Left kidney (tissue), 2 donors: ENCODE results near the gene TNRC6B. TPM values are rescaled to one million over a fixed set of nuclear protein-coding genes. Genes with fewer than 3 reads are reported as not detected.
"Not testable (repeated sequence)": the region's sequence is repeated elsewhere in the genome, so short reads cannot be mapped to it uniquely, and the experiment has no call there.

Experiments
- DNase-seq: peaks from one replicate; pipeline ENCODE4 v3.0.0-alpha.2; 2013
- polyA plus RNA-seq: library from polyadenylated mRNA; unstranded; fragments of 120-200 nt; gene quantifications from one replicate; pipeline ENCODE4 v1.2.1, GENCODE V29; 2013; ENCODE audit not compliant: insufficient read length

The TNRC6B gene
- polyA plus RNA-seq, 1 donor = 19.3 TPM

DNA sequence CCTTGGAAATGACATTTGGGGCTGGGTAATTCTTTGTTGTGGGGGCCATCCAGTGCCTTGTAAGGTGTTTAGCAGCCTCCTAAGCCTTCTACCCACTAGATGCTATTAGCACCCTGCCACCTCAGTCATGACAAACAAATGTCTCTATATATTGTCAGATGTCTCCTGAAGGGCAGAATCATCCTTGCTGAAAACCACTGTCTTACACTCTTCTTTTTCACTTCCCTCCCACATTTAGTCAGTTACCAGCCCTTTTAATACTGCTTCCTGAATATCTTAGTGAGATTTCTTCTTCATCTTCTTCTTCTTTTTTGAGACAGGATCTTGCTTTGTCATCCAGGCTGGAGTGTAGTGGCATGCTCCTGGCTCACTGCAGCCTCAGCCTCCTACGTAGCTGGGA lies 33.1 kb downstream of the TNRC6B start:
- DNase-seq = no peak

DNA sequence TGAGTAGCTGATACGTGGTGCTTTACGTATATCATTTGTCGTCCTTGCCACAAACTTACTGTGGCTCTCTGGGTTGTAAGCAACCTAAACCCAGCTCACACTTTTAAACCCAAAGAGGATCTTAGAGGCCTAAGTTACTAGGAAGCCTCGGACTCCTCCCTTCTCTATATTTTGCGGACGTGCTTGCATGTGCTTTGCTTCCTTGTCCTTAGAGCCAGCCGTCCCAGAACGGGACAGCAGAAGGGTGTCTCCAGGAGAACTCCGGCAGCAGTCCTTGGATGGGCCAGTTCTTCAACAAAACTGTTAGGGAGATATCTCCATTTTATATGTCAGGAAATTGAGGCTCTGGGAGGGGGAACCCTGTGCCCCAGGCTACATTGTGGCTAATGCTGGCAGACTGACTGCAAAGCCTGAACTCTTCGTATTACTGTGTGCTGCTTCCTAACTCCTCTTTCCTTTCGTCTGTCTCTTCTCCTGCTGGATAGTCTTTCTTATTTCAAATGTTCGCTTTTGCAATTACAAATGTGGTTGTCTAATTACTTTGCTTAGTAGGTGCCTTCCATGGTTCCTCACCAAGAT lies 33.8 kb downstream of the TNRC6B start:
- DNase-seq = no peak

DNA sequence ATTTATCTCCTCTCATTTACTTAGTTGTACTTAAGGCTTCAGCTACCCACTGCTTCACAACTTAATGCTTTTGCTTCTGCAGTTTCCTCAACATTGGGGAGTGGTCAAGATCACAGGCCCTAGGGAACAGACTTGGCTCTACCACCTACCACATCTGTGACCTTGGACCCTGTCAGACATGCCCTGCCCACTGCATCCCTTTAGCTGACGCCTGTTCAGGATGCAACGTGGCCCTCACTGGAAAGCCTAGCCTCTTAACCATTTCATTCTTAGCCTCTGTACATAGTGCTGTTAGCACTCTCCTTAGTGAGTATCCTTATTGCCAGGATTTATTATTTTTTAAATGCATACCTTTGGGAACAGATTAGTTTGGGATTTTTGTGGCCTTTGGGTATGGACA lies 34.4 kb downstream of the TNRC6B start:
- DNase-seq = no peak

DNA sequence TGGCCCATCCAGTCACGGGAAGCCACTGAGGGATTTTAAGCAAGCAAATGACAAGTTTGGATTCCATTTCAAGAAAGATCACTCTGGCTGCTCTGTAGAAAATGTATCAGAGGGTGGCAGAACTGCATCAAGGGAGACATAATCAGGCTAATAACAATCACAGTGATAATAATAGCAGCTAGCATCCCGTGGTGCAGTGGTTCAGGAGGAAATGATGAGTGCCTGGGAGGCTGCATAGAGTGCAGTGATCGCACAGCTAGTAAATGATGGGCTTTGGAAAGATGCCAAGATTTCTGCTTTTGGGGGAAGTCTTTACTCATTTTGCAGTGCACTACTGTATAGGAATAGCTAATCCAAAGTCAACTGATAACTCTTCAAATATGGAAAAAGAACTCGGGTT lies 35.8 kb downstream of the TNRC6B start:
- no peak for DNase-seq

DNA sequence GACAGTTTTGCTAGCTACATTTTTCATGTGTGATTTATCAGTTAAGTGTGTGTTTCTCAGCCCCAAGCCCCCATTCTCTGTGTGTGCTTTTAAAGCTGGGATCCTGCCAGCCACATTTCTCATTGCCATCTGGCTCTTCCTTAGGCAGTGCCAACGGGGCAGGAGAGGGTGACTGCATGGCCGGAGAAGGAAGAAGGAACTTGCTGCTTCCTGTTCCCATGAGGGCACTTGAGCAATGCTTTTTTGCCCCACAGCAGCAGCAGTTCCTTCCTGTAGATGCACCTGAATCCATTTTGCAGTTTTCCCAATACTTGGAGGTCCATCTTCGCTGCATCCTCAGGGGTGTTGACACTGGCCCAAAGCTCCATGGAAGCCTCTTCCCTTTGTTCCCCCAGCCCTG lies 37.5 kb downstream of the TNRC6B start:
- no peak for DNase-seq

DNA sequence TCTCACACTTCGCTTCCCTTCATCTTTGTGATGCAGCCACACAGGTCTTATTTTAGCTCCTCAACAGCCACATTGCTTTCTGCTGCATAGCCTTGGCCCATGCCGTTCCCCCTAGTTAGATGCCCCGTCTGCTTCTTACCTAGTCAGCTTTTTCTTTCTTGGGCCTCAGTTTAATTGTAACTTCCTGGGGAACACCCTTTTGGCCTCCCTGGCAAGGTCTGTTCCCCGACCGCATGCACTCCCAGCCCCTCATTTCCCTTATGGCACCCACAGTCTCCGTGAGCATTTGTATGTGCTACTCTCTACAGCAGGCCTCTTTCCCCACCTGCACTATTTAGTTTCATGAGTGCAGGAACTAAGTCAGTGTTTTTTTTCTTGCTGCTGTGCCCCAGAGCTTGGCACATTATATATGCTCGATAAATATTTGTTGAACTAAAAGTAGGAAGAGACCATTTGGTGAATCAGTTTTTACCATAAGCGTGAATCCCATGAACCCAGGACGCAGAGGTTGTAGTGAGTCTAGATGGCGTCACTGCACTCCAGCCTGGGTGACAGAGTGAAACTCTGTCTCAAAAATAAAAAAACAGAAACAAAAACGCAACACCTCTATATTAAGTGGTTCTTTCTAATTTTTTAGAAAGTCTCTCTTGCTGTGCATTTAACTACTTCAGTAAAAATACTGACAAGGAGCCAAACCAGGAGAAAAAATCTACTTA lies 38.5 kb downstream of the TNRC6B start:
- DNase-seq = no peak

- DNase-seq = no peak
Observed at GRCh38 chr22:40218152-40218551, 40.4 kb downstream of the TNRC6B start.

DNA sequence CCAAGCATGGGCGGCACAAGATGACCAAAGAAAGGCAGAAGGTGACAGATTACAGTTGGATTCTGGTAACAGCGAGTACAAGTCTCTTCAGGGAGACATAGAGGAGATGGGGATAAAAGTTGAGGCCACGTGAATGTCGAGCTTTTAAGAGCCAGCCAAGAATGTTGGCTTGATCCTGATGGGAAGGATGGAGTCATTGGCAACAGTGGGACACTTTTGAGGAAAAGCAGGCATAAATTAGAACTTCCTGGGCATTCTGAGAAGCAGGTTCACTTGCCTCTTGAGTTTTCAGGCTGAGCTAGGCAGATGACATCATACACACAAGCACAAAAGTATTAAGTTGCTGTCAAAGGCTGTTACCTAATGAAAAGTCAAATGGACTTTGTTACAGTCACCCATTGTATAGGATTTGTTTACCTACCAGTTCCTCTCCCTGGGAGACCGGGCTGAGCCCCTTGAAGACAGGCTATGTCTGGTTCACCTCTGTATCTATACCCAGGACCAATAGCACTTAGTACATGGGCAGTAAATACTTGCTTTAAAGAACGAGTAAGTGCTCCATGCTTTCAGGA lies 41.1 kb downstream of the TNRC6B start:
- DNase-seq = no peak

DNA sequence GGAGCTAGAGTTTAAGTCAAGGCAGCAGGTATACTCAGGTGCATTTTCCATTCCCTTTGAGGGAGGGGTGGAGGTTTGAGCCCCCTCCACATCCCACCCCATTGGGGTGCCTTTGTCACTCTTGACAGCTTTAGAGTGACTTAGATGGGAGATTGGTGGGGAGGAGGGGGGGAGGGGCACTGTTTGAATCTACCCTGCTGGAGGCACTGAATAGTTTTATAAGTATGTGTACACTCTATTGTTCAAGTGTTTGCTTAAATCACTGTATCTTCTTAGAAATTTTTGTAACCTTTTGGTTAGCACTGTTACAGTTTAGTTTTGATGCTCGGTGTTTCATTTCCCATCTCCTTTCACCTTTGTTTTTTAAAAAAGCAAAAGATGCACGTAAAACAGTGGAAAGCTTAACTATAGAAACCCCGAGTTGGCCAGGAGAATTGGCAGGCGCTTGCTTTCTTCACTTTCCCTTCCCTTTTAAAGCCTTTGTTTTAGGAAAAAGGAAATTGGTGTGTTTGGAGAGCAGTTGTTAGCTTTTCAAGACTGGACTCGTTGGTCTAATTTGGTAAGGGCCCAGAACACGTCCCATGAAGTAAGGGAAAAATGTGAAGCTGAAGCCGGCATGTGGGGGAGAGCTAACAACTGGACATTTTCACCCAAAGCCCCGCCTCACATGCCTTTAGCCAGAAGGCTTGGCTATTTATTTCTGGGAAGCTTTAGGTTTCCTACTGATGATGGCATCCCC lies 42.8 kb downstream of the TNRC6B start:
- DNase-seq = no peak

DNA sequence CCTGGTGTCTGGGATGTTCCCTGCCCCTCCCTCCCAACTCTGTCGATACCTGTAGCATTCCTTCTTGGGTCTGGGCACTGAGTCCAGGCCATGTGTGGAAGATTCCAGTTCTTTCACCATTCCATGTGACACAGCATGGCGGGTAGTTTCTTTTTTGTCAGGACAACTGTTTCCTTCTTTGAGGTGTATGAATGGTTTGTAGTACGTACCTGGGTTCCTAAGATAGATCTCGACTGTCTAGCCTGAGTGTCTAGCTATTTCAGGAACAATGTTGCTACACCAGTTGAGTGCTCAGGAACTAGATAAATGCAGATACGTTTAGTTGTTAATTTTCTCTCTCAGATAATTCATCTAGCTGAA lies 43.3 kb downstream of the TNRC6B start:
- no peak for DNase-seq

DNA sequence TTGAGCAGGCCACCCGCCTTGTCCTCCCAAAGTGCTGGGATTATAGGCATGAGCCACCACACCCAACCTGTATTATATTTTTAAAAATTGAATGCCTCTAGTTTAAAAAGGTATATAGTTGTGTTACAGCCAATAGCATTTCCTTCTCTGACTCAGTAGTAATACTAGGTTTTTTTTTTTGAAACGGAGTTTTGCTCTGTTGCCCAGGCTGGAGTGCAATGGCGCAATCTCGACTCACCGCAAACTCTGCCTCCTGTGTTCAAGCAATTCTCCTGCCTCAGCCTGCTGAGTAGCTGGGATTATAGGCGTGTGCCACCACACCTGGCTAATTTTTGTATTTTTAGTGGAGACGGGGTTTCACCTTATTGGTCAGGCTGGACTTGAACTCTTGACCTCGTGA lies 45.3 kb downstream of the TNRC6B start:
- not testable (repeated sequence) for DNase-seq

DNA sequence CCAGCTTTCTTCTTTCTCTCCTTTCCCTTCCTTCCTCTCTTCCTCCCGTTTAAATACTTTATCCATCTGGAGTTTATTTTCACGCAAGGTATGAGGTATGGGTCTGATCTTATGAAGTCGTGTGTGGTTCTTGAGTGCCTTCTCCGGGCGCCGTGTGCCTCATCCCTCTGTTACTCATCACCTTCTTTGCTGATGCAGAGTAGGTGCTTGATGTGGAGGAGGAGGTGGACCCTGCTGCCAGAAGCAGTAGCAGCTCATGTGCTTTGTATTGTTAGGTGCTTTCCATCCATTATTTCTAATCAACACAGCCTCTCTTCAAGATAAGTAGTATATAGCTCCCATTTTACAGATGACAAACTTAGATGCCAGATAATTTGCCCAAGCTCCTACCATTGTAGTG lies 47.0 kb downstream of the TNRC6B start:
- no peak for DNase-seq

- no peak for DNase-seq
Observed at GRCh38 chr22:40226620-40227019, 48.9 kb downstream of the TNRC6B start.

GRCh38 chr22:40231618-40232313 lies 54.0 kb downstream of the TNRC6B start:
- no peak for DNase-seq

- DNase-seq = no peak
Observed at GRCh38 chr22:40232624-40233023, 54.9 kb downstream of the TNRC6B start.

GRCh38 chr22:40233886-40234285 lies 56.2 kb downstream of the TNRC6B start:
- no peak for DNase-seq

GRCh38 chr22:40234658-40235057 lies 56.9 kb downstream of the TNRC6B start:
- no peak for DNase-seq

GRCh38 chr22:40235308-40235707 lies 57.6 kb downstream of the TNRC6B start:
- no peak for DNase-seq

- no peak for DNase-seq
Observed at GRCh38 chr22:40236131-40236665, 58.5 kb downstream of the TNRC6B start.

DNA sequence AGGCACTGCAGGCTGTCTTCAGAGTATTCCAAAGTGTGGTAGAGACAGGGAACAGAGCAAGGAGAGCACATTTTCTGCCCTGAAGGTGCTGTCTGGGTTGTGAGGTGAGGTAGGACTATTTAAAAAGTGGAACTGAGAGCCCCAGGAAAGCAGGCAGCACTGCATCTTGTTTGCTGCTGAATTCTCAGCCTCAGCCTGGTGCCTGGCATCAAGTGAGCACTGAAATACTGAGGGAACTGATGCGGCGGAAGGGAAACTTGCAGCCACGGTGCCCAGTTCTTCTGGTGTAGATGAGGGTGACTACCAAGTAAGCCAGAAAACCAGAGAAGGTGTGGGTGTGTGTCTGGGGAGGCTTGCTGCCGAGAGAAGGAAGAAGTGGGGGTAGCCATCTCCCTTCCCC lies 59.5 kb downstream of the TNRC6B start:
- no peak for DNase-seq

GRCh38 chr22:40237788-40238424 lies 60.2 kb downstream of the TNRC6B start:
- no peak for DNase-seq
